ENCODE results near the gene WNK2.

WNK2 gene

GRCh38 chr9:93229636-93230035 is 45.7 kb downstream of the WNK2 start:
- POLR2A ChIA-PET = no interaction called here
- no peaks in the 10 kb centered on the region for H3K4me1 ChIP-seq (ENCODE audit: control insufficient read depth, insufficient read depth, low read length)
- no peaks in the 10 kb centered on the region for H3K9me3 ChIP-seq (ENCODE audit: control insufficient read depth, insufficient read depth, low read depth, low read length)
- H3K27ac ChIP-seq (ENCODE audit: extremely low read depth, low read depth, low read length) = no peak overlapping the region
- CTCF ChIA-PET = no interaction called here
- TF ChIP-seq SCRT1 (tag by site-specific recombination; IDR thresholded peaks at IDR 0.05; ENCODE audit: borderline replicate concordance) = no peak
- TF ChIP-seq ZNF560 (tag by site-specific recombination; IDR thresholded peaks at IDR 0.05; ENCODE audit: borderline replicate concordance) = no peak
- TF ChIP-seq ZFP3 (tag by site-specific recombination; IDR thresholded peaks at IDR 0.05; ENCODE audit: low read depth) = no peak
- TF ChIP-seq ZNF654 (tag by site-specific recombination; IDR thresholded peaks at IDR 0.05; ENCODE audit: low read depth) = no peak
- no peak for TF ChIP-seq ZNF629 (tag by site-specific recombination; IDR thresholded peaks at IDR 0.05)
- no peak for TF ChIP-seq SP3 (tag by site-specific recombination; IDR thresholded peaks at IDR 0.05)
- TF ChIP-seq ZNF341 (tag by site-specific recombination; IDR thresholded peaks at IDR 0.05; ENCODE audit: low read depth) = no peak
- no peak for TF ChIP-seq TRIM28 (IDR thresholded peaks at IDR 0.05; ENCODE audit: borderline replicate concordance, low read length)
- no peak for TF ChIP-seq OSR2 (tag by site-specific recombination; IDR thresholded peaks at IDR 0.05)
- TF ChIP-seq ZNF600 (tag by site-specific recombination; IDR thresholded peaks at IDR 0.05) = no peak
- TF ChIP-seq ZNF394 (tag by site-specific recombination; IDR thresholded peaks at IDR 0.05; ENCODE audit: borderline replicate concordance) = no peak
- no peak for TF ChIP-seq ZNF677 (tag by site-specific recombination; IDR thresholded peaks at IDR 0.05)
- no peak for TF ChIP-seq ZNF148 (tag by site-specific recombination; IDR thresholded peaks at IDR 0.05; ENCODE audit: borderline replicate concordance)
- TF ChIP-seq ZNF624 (tag by site-specific recombination; IDR thresholded peaks at IDR 0.05) = no peak
- no peak for TF ChIP-seq ZNF558 (tag by site-specific recombination; IDR thresholded peaks at IDR 0.05)
- TF ChIP-seq ZSCAN5A (tag by site-specific recombination; IDR thresholded peaks at IDR 0.05) = no peak
- TF ChIP-seq ZNF510 (tag by site-specific recombination; IDR thresholded peaks at IDR 0.05; ENCODE audit: insufficient replicate concordance) = no peak
- no peak for TF ChIP-seq ZSCAN18 (tag by site-specific recombination; IDR thresholded peaks at IDR 0.05)
- no peak for TF ChIP-seq ZNF23 (tag by site-specific recombination; IDR thresholded peaks at IDR 0.05; ENCODE audit: borderline replicate concordance)
- no peak overlapping the region for H3K4me3 ChIP-seq (ENCODE audit: low read depth, low read length)
- no peaks in the 10 kb centered on the region for H3K36me3 ChIP-seq (ENCODE audit: control insufficient read depth in 2 of 2, insufficient read depth in 1 of 2, low read length in 2 of 2)

GRCh38 chr9:93230185-93230584 is 46.2 kb downstream of the WNK2 start:
- no peaks in the 10 kb centered on the region for H3K9me3 ChIP-seq (ENCODE audit: control insufficient read depth, insufficient read depth, low read depth, low read length)
- no peak overlapping the region for H3K27ac ChIP-seq (ENCODE audit: extremely low read depth, low read depth, low read length)
- TF ChIP-seq ZNF133 (tag by site-specific recombination; IDR thresholded peaks at IDR 0.05) (no peak), ZNF645 (tag by site-specific recombination; IDR thresholded peaks at IDR 0.05) (no peak), ZNF202 (tag by site-specific recombination; IDR thresholded peaks at IDR 0.05; ENCODE audit: borderline replicate concordance) (no peak), ZSCAN16 (tag by site-specific recombination; IDR thresholded peaks at IDR 0.05) (no peak), ZFP69B (tag by site-specific recombination; IDR thresholded peaks at IDR 0.05) (no peak), ZBTB11 (tag by site-specific recombination; conservative IDR thresholded peaks at IDR 0.05; ENCODE audit: low read depth) (no peak), ZBTB7A (tag by site-specific recombination; IDR thresholded peaks at IDR 0.05; ENCODE audit: low read depth) (no peak), ZNF223 (tag by site-specific recombination; IDR thresholded peaks at IDR 0.05) (no peak)
- no peaks in the 10 kb centered on the region for H3K36me3 ChIP-seq (ENCODE audit: control insufficient read depth in 2 of 2, insufficient read depth in 1 of 2, low read length in 2 of 2)
- no peaks in the 10 kb centered on the region for H3K4me1 ChIP-seq (ENCODE audit: control insufficient read depth, insufficient read depth, low read length)
- ChIA-PET CTCF (no interaction called here), POLR2A (no interaction called here)
- H3K4me3 ChIP-seq (ENCODE audit: low read depth, low read length) = no peak overlapping the region

Data from HEK293 (cell line).